Breast epithelium (tissue), 3 donors: Measurements from ENCODE around the gene RENBP.
A peak's percentile ranks its signal among the peaks of the same experiment; 100 is the strongest.

Experiments
- POLR2A ChIP-seq: fragments of 450-650 bp; IDR thresholded peaks from one replicate; pipeline ENCODE4 v1.6.1; 2016; ENCODE audit warnings: antibody characterized with exemption, mild to moderate bottlenecking, moderate library complexity
- POLR2AphosphoS5 ChIP-seq, 3 donors: sonication (generic); formaldehyde crosslinking; IDR thresholded peaks; one replicate each; pipeline ENCODE4 v1.6.1; 2017; ENCODE audit warnings: antibody characterized with exemption in 3 of 3
- TF ChIP-seq, protein P1 (sequence below), 3 donors: fragments of 450-650 bp; IDR thresholded peaks; one replicate each; pipeline ENCODE4 v1.5.1; 2016 to 2017; ENCODE audit warnings: antibody characterized with exemption in 3 of 3, mild to moderate bottlenecking in 3 of 3, moderate library complexity in 3 of 3

DNA sequence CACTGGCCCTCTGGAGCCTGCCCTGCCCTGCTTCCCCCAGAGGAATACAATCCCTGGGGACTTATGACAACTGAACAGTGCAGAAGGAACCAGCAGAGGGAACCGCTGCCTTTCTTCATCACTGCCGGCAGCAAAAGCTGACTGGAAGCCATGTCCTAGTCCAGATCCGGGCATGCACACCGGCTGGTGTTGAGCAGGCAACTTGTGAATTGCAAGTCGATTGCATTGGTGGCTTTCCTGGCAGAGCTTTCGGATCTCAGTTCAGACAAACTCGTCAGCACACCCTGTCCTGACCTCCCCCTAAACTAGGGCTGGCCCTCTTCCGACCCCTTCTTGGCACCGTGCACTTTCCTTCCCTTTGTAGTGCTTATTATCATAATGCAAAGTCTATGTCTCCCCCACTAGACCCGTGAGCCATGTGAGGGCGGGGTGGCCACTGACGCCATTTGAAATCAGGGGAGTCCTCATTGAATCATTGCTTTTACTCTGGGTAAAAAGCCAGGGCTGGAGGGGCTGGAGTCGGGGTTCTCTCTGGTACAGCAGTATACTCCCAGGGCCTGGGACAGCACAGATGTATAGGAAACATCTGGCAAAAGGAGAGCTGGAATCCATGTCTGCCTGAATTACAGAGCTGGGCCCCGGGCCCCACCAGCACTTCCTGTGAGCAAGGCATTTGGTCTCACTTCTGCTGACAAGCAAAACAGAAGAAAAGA is 20.1 kb downstream of the RENBP start:
- TF ChIP-seq, protein P1, sequence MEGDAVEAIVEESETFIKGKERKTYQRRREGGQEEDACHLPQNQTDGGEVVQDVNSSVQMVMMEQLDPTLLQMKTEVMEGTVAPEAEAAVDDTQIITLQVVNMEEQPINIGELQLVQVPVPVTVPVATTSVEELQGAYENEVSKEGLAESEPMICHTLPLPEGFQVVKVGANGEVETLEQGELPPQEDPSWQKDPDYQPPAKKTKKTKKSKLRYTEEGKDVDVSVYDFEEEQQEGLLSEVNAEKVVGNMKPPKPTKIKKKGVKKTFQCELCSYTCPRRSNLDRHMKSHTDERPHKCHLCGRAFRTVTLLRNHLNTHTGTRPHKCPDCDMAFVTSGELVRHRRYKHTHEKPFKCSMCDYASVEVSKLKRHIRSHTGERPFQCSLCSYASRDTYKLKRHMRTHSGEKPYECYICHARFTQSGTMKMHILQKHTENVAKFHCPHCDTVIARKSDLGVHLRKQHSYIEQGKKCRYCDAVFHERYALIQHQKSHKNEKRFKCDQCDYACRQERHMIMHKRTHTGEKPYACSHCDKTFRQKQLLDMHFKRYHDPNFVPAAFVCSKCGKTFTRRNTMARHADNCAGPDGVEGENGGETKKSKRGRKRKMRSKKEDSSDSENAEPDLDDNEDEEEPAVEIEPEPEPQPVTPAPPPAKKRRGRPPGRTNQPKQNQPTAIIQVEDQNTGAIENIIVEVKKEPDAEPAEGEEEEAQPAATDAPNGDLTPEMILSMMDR (IDR thresholded peaks at IDR 0.05), result peak in 1 of 3 donors; percentile 10
- TF ChIP-seq POLR2A, result no peak
- TF ChIP-seq POLR2AphosphoS5 (IDR thresholded peaks at IDR 0.05), result no peak
